PC-3 (cell line): ENCODE results near the gene SIPA1L3.

ENCODE experiments used
- CTCF ChIP-seq: fragments of 300-600 bp; sonication (generic); conservative IDR thresholded peaks from 2 replicates; pipeline ENCODE4 v1.5.1; 2017; ENCODE audit warnings: antibody characterized with exemption, low read depth, mild to moderate bottlenecking, low read length
- EZH2 ChIP-seq: fragments of 300-600 bp; sonication (generic); IDR thresholded peaks from one replicate; pipeline ENCODE4 v1.6.1; 2017; ENCODE audit warnings: antibody characterized with exemption, mild to moderate bottlenecking, low read length; ENCODE audit not compliant: unreplicated experiment

GRCh38 chr19:37981785-37982475 is 74.9 kb downstream of the SIPA1L3 start:
- TF ChIP-seq CTCF (no peak), EZH2 (no peak)
